NB4 (cell line): ENCODE measurements around the gene MRPL42.

Experiments used
- DNase-seq: peaks from one replicate; pipeline ENCODE4 v3.0.0; 2010; ENCODE audit warnings: low read depth
- H3K4me3 ChIP-seq: one replicate; pipeline ENCODE4 v1.5.1; 2011; ENCODE audit warnings: mild to moderate bottlenecking, low read depth, low read length, moderate library complexity
- CTCF ChIP-seq: IDR thresholded peaks from one replicate; pipeline ENCODE4 v1.5.1; 2012; ENCODE audit warnings: low read depth, low read length
- MAX ChIP-seq: IDR thresholded peaks from 2 replicates; pipeline ENCODE4 v1.6.1; 2011; ENCODE audit warnings: low read depth, low read length
- MYC ChIP-seq: IDR thresholded peaks from 2 replicates; pipeline ENCODE4 v1.6.1; 2011; ENCODE audit warnings: low read depth, low read length
- POLR2A ChIP-seq: IDR thresholded peaks from 2 replicates; pipeline ENCODE4 v1.6.1; 2011; ENCODE audit warnings: mild to moderate bottlenecking; ENCODE audit not compliant: insufficient read length; ENCODE audit errors: extremely low read depth

Gene MRPL42

GRCh38 chr12:93451423-93452158 is 15.7 kb upstream of the MRPL42 start:
- DNase-seq, result no peak
- no peak for TF ChIP-seq MYC
- no peak overlapping the region for H3K4me3 ChIP-seq

GRCh38 chr12:93453633-93454032 is 13.7 kb upstream of the MRPL42 start:
- TF ChIP-seq POLR2A (no peak), MYC (no peak), MAX (no peak), CTCF (no peak)
- DNase-seq, result no peak
- H3K4me3 ChIP-seq, result no peak overlapping the region

- no peak for TF ChIP-seq CTCF
- TF ChIP-seq MAX, result no peak
- no peak for TF ChIP-seq POLR2A
- no peak for TF ChIP-seq MYC
- DNase-seq, result no peak
- no peak overlapping the region for H3K4me3 ChIP-seq
Measured at GRCh38 chr12:93456077-93456476, 11.2 kb upstream of the MRPL42 start.

- no peak for DNase-seq
- no peak overlapping the region for H3K4me3 ChIP-seq
- TF ChIP-seq CTCF, result no peak
- no peak for TF ChIP-seq MAX
- no peak for TF ChIP-seq MYC
Measured at GRCh38 chr12:93459097-93459496, 8.2 kb upstream of the MRPL42 start.

- H3K4me3 ChIP-seq, result no peak overlapping the region
- TF ChIP-seq CTCF, result no peak
- TF ChIP-seq MAX, result 0 out of 2 replicates have a peak, but pooled peaks have one; percentile 27
- no peak for DNase-seq
Measured at GRCh38 chr12:93460003-93460402, 7.3 kb upstream of the MRPL42 start.

GRCh38 chr12:93460902-93461301 is 6.4 kb upstream of the MRPL42 start:
- TF ChIP-seq CTCF, result no peak
- TF ChIP-seq POLR2A, result no peak
- no peak for TF ChIP-seq MAX
- TF ChIP-seq MYC, result no peak
- no peak overlapping the region for H3K4me3 ChIP-seq
- DNase-seq, result peak; percentile 53
